NB4 (cell line): ENCODE results near the gene SCAMP1.

Experiments
- DNase-seq: peaks from one replicate; pipeline ENCODE4 v3.0.0; 2010; ENCODE audit warnings: low read depth
- H3K4me3 ChIP-seq: one replicate; pipeline ENCODE4 v1.5.1; 2011; ENCODE audit warnings: mild to moderate bottlenecking, low read depth, low read length, moderate library complexity
- CTCF ChIP-seq: IDR thresholded peaks from one replicate; pipeline ENCODE4 v1.5.1; 2012; ENCODE audit warnings: low read depth, low read length
- MAX ChIP-seq: IDR thresholded peaks from 2 replicates; pipeline ENCODE4 v1.6.1; 2011; ENCODE audit warnings: low read depth, low read length
- MYC ChIP-seq: IDR thresholded peaks from 2 replicates; pipeline ENCODE4 v1.6.1; 2011; ENCODE audit warnings: low read depth, low read length
- POLR2A ChIP-seq: IDR thresholded peaks from 2 replicates; pipeline ENCODE4 v1.6.1; 2011; ENCODE audit warnings: mild to moderate bottlenecking; ENCODE audit not compliant: insufficient read length; ENCODE audit errors: extremely low read depth

SCAMP1 gene

GRCh38 chr5:78399116-78399515 is 38.7 kb downstream of the SCAMP1 start:
- TF ChIP-seq MYC (no peak), CTCF (no peak), MAX (no peak), POLR2A (no peak)
- no peak for DNase-seq
- no peak overlapping the region for H3K4me3 ChIP-seq

- TF ChIP-seq MYC (no peak), MAX (no peak), CTCF (no peak), POLR2A (no peak)
- no peak for DNase-seq
- no peak overlapping the region for H3K4me3 ChIP-seq
These were observed 44.4 kb downstream of the SCAMP1 start for GRCh38 chr5:78404682-78405293.

- TF ChIP-seq POLR2A = no peak
- TF ChIP-seq MYC = no peak
- no peak for TF ChIP-seq MAX
- TF ChIP-seq CTCF = no peak
- H3K4me3 ChIP-seq = no peak overlapping the region
- no peak for DNase-seq
These were observed 45.7 kb downstream of the SCAMP1 start for GRCh38 chr5:78405829-78406750.

- no peak for TF ChIP-seq CTCF
- no peak for TF ChIP-seq POLR2A
- no peak for TF ChIP-seq MAX
- TF ChIP-seq MYC = no peak
- H3K4me3 ChIP-seq = no peak overlapping the region
- DNase-seq = no peak
These were observed 47.0 kb downstream of the SCAMP1 start for GRCh38 chr5:78407458-78407857.

GRCh38 chr5:78411586-78411985 is 51.2 kb downstream of the SCAMP1 start:
- no peak for TF ChIP-seq CTCF
- no peak for TF ChIP-seq MAX
- TF ChIP-seq POLR2A = no peak
- no peak for TF ChIP-seq MYC
- DNase-seq = no peak
- H3K4me3 ChIP-seq = no peak overlapping the region
